ENCODE measurements around the gene NES.

GRCh38 chr1:156692925-156693847 lies 16.0 kb upstream of the NES start:
- TF ChIP-seq CTCF (IDR thresholded peaks at IDR 0.05; ENCODE audit: low read length): no peak
- no peak for TF ChIP-seq EZH2 (IDR thresholded peaks at IDR 0.05; ENCODE audit: borderline replicate concordance, low read length)
